ENCODE measurements around the gene LY6G5C.

DNA sequence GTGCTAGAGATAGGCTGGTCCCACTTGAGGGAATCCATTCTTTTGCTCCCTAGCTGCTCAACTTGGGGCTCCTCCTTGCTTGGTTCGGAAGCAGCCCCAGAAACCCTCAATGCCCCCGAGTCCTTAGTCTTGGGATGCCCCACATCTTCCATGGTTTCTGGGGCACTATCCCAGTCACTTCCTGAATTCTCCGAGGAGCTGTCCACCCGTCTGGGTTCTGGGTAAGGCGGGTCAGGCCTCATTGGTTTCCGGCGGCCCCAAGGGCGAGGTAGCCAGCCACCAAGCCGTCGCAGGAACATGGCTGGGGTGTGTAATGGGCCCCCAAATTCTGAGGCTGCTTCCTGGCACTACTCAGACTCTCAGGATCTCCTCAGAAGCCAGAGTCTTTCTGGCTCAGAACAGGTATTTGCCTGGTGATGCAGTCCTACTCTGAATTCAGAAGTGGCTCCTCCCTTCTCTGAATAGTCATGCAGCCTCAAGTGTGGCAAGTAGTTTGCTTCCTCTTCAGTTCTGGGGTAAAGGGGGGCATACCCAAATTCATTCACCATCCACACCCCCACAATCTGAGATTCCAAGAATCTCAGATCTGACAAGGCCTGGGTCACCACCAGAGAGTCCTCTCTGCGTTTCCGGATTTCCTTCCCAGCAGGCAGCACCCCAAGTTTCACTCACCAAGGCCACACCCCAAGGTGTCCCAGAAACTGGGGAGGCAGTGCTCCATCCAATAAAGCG is 21.1 kb downstream of the LY6G5C start:
- TF ChIP-seq, protein P1, sequence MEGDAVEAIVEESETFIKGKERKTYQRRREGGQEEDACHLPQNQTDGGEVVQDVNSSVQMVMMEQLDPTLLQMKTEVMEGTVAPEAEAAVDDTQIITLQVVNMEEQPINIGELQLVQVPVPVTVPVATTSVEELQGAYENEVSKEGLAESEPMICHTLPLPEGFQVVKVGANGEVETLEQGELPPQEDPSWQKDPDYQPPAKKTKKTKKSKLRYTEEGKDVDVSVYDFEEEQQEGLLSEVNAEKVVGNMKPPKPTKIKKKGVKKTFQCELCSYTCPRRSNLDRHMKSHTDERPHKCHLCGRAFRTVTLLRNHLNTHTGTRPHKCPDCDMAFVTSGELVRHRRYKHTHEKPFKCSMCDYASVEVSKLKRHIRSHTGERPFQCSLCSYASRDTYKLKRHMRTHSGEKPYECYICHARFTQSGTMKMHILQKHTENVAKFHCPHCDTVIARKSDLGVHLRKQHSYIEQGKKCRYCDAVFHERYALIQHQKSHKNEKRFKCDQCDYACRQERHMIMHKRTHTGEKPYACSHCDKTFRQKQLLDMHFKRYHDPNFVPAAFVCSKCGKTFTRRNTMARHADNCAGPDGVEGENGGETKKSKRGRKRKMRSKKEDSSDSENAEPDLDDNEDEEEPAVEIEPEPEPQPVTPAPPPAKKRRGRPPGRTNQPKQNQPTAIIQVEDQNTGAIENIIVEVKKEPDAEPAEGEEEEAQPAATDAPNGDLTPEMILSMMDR (IDR thresholded peaks at IDR 0.05): no peak
- no peak for TF ChIP-seq SIN3A (IDR thresholded peaks at IDR 0.05; ENCODE audit: borderline replicate concordance, insufficient read depth, low read depth, low read length)

Data from Panc1 (cell line).